ENCODE results near the gene DIAPH2.

The DIAPH2 gene

GRCh38 chrX:97050392-97050791 lies 365.8 kb downstream of the DIAPH2 start:
- DNase-seq (ENCODE audit: low spot score) = no peak

GRCh38 chrX:97057349-97057909 lies 372.8 kb downstream of the DIAPH2 start:
- no peak for DNase-seq (ENCODE audit: low spot score)

- DNase-seq (ENCODE audit: low spot score) = no peak
These were observed 375.4 kb downstream of the DIAPH2 start for GRCh38 chrX:97060020-97060419.

- DNase-seq (ENCODE audit: low spot score) = no peak
These were observed 380.4 kb downstream of the DIAPH2 start for GRCh38 chrX:97065066-97065465.

GRCh38 chrX:97065973-97066372 lies 381.3 kb downstream of the DIAPH2 start:
- no peak for DNase-seq (ENCODE audit: low spot score)

- DNase-seq (ENCODE audit: low spot score) = no peak
These were observed 381.7 kb downstream of the DIAPH2 start for GRCh38 chrX:97066381-97066780.

GRCh38 chrX:97070346-97070745 lies 385.7 kb downstream of the DIAPH2 start:
- no peak for DNase-seq (ENCODE audit: low spot score)

- DNase-seq (ENCODE audit: low spot score) = no peak
These were observed 389.8 kb downstream of the DIAPH2 start for GRCh38 chrX:97074400-97074799.

GRCh38 chrX:97089116-97089515 lies 404.5 kb downstream of the DIAPH2 start:
- no peak for DNase-seq (ENCODE audit: low spot score)

GRCh38 chrX:97096385-97096784 lies 411.7 kb downstream of the DIAPH2 start:
- no peak for DNase-seq (ENCODE audit: low spot score)

GRCh38 chrX:97102938-97103337 lies 418.3 kb downstream of the DIAPH2 start:
- no peak for DNase-seq (ENCODE audit: low spot score)

- no peak for DNase-seq (ENCODE audit: low spot score)
These were observed 425.1 kb downstream of the DIAPH2 start for GRCh38 chrX:97109730-97110129.

- DNase-seq (ENCODE audit: low spot score) = no peak
These were observed 432.9 kb downstream of the DIAPH2 start for GRCh38 chrX:97117572-97117971.

GRCh38 chrX:97119474-97120109 lies 434.9 kb downstream of the DIAPH2 start:
- DNase-seq (ENCODE audit: low spot score) = no peak

- DNase-seq (ENCODE audit: low spot score) = no peak
These were observed 438.4 kb downstream of the DIAPH2 start for GRCh38 chrX:97123001-97123400.

- DNase-seq (ENCODE audit: low spot score) = no peak
These were observed 441.4 kb downstream of the DIAPH2 start for GRCh38 chrX:97126020-97126419.

GRCh38 chrX:97132664-97133415 lies 448.2 kb downstream of the DIAPH2 start:
- DNase-seq (ENCODE audit: low spot score) = no peak

- no peak for DNase-seq (ENCODE audit: low spot score)
These were observed 461.3 kb downstream of the DIAPH2 start for GRCh38 chrX:97145934-97146333.

- DNase-seq (ENCODE audit: low spot score) = no peak
These were observed 471.2 kb downstream of the DIAPH2 start for GRCh38 chrX:97155816-97156215.

GRCh38 chrX:97158269-97158668 lies 473.6 kb downstream of the DIAPH2 start:
- DNase-seq (ENCODE audit: low spot score) = no peak

- no peak for DNase-seq (ENCODE audit: low spot score)
These were observed 475.5 kb downstream of the DIAPH2 start for GRCh38 chrX:97159916-97160800.

- DNase-seq (ENCODE audit: low spot score) = no peak
These were observed 482.7 kb downstream of the DIAPH2 start for GRCh38 chrX:97167333-97167732.

All from cerebellar cortex (tissue), 1 donor.